D721Med (cell line): ENCODE results near the gene MECR.
"Not testable (repeated sequence)": the region's sequence is repeated elsewhere in the genome, so short reads cannot be mapped to it uniquely, and the experiment has no call there.

ENCODE experiments used
- DNase-seq: peaks from one replicate; pipeline ENCODE4 v3.0.0; 2011; ENCODE audit warnings: low spot score; ENCODE audit not compliant: insufficient read length
- FAIRE-seq: peaks from 2 replicates; lab custom pipeline; 2011; peaks lifted over from hg19 to GRCh38; lab: Jason Lieb, UNC
- CTCF ChIP-seq: IDR thresholded peaks from 2 replicates; pipeline ENCODE4 v1.5.1; 2012; ENCODE audit warnings: mild to moderate bottlenecking, control low read depth; ENCODE audit not compliant: insufficient read depth; ENCODE audit errors: missing control alignments

Gene MECR

GRCh38 chr1:29225361-29225760 is 5.4 kb downstream of the MECR start:
- DNase-seq = no peak
- no peak for FAIRE-seq
- TF ChIP-seq CTCF = no peak

GRCh38 chr1:29224356-29224837 is 6.3 kb downstream of the MECR start:
- FAIRE-seq = no peak
- DNase-seq = no peak

DNA sequence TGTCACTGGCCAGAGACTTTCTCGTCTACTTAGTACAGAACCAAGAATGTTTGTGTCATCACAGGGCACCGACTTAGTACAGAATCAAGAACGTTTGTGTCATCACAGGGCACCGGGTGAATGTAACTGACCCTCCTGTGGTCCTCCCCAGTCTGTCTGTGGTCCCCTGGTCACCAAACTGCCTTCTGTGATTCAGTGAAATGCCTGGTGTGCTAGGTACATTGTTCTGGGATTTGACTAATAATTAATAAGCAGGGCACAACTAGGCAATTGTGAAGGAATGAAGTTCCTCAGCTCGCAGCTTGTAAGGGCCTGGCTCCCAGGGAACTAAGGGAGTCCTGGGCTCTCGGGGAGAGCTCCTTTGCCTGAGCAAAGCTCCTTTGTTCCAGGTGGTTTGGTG is 7.2 kb downstream of the MECR start:
- DNase-seq = no peak
- no peak for FAIRE-seq
- TF ChIP-seq CTCF = no peak

More at GRCh38 chr1:29224356-29224837, 6.3 kb downstream of the MECR start:
- no peak for TF ChIP-seq CTCF

DNA sequence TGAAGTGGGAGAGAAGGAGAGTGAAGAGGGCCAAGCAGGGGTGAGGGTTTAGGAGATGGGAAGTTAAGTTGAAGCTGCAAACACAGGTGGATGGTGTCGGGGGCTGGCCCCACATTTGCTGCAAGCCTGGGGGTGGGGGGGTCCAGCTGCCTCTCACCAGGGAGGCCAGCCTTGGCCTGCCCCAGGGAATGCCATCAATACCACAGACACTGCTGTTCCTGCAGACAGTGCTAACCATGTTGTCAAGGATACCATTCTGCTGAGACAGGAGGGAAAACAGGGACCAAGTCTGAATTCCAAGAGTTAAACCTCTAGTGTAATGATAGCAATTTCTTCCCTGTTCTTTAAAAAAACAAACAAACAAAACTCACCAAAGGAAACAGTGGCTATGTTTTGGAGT is 8.0 kb downstream of the MECR start:
- no peak for TF ChIP-seq CTCF
- FAIRE-seq (no peak), DNase-seq (no peak)

DNA sequence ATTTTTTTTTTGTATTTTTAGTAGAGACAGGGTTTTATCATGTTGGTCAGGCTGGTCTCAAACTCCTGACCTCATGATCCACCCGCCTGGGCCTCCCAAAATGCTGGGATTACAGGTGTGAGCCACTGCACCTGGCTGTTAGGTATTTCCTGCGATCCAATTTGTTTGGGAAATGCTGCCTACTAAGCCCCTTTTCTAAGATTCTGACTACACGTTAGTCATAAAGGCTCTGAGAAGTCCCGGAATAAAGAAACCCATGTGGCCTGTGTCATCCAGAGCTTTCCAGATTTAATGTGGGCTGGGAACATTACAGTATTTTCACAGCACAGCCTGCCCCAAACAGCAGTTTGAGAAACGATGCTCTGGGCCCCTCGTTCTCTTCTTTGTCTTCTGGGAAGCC is 8.5 kb downstream of the MECR start:
- FAIRE-seq, DNase-seq: not testable (repeated sequence)

- FAIRE-seq (no peak), DNase-seq (no peak)
- no peak for TF ChIP-seq CTCF
Observed at GRCh38 chr1:29221296-29221695, 9.4 kb downstream of the MECR start.

DNA sequence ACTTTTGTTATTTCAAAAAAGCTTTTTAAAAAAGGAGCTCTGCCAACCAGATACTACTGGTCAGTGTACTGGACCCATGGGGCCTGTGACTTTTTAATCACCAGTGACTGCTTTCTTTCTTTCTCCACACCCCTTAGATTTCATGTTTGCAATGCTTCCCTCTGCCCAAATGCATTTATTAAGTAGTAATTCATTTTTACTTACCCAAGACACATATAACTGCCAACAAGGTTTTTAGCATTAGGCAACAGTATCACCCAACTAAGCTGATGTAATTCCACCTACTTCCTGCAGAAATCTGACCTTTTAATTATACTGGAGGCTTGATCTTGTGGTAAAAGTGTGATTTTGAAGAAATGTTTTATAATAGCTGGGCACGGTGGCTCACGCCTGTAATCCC is 12.5 kb downstream of the MECR start:
- DNase-seq (no peak), FAIRE-seq (no peak)
- no peak for TF ChIP-seq CTCF

DNA sequence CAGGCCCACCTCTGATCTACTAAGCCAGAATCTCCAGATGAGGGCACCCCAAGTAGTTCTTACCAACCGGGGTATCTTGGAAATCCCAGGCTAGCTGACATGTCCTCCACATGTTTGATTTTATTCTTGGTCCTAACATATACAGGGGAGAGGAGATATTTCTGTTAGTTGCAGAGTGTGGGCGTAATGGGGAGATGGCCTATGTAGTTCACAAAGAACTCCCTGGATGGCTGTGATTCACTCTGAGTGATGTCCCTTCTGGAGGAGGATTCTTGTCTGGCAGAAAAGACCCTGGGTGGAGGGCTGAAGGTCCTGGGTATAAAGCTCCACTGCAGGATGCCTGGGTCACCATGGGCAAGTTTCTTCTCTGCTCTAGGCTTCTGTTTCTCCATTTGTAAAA is 13.1 kb downstream of the MECR start:
- DNase-seq (no peak), FAIRE-seq (no peak)
- no peak for TF ChIP-seq CTCF
